DOHH2 (cell line): ENCODE data around the gene SSTR5.

Source experiments
- CTCF ChIP-seq: fragments of 200-600 bp; sonication (generic); IDR thresholded peaks from one replicate; pipeline ENCODE4 v1.5.1; 2014; ENCODE audit warnings: antibody characterized with exemption, mild to moderate bottlenecking, low read depth, low read length; ENCODE audit not compliant: poor library complexity, severe bottlenecking
- EZH2phosphoT487 ChIP-seq: fragments of 200-600 bp; sonication (generic); IDR thresholded peaks from 2 replicates; pipeline ENCODE4 v1.6.1; 2017; ENCODE audit warnings: borderline replicate concordance, mild to moderate bottlenecking, antibody characterized with exemption, low read length, moderate library complexity, mixed read lengths

- TF ChIP-seq CTCF, result no peak
- no peak for TF ChIP-seq EZH2phosphoT487
Observed at GRCh38 chr16:1077877-1078578, 5.5 kb downstream of the SSTR5 start.
